Measurements from ENCODE around the gene ZFP36L2. TPM values are rescaled to one million over a fixed set of nuclear protein-coding genes. Genes with fewer than 3 reads are reported as not detected.

Gene ZFP36L2
- total RNA-seq, 1 experiment from 2014 or later = 34.3 TPM

DNA sequence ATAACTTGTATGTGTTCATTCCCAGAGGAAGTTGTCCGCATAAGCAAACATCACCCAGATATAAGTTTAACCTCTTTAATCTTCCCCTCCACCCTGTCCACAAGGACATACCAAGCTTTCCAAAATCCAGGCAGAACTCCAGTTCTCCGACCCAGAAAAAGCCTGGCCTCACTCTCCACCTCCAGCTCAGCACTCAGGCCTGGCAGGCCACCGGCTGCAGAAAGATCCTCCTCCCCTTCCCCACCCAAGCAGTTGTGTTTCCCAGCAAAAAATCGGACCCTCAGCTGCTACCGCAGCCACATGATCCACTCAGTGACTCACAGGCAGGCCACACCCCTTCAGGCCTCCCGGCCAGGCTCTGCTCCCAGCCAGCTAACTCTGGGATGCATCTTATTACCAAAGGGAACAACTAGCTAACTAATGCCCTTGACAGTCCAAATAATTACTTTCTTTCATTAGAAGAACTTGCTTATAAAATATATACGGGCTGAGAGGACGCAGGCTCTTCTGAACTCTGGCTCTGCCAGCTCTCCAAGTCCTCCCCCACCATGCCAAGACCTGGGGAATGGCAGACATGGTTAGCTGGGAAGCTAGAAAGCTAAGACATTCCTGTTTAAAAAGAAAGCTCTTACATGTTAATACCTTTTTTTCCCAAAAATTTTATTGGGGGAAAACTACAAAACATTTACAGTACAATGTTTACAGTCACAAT, 4.5 kb downstream of the ZFP36L2 start:
- intact Hi-C loops (cut with micrococcal nuclease; ENCODE audit: unreplicated experiment) = loop anchor here (1.0 kb wide), 2 partner anchors 53 to 91 kb away; no protein-coding TSS in a partner anchor
- no peaks in the 10 kb centered on the region for H3K27me3 ChIP-seq (ENCODE audit: insufficient read depth, low read depth)
- H3K36me3 ChIP-seq (ENCODE audit: low read depth) = peaks cover 19% of the 10 kb centered on the region
- peaks cover 75% of the 10 kb centered on the region for H3K79me2 ChIP-seq (ENCODE audit: low read depth)
- H3K9me2 ChIP-seq (ENCODE audit: insufficient read depth) = no peaks in the 10 kb centered on the region
- H3F3A ChIP-seq (ENCODE audit: insufficient read depth, low read depth) = peaks cover 70% of the 10 kb centered on the region
- H4K20me1 ChIP-seq (ENCODE audit: insufficient read depth) = 0 out of 2 replicates have a peak, but pooled peaks cover 9% of the 10 kb centered on the region
- ChIA-PET POLR2A (ENCODE audit: unreplicated experiment) (interaction anchor here (0.5 to 0.9 kb wide), 7 partner anchors 43 to 1074 kb away, joined by 3 to 12 read pairs (median 5); no protein-coding TSS in a partner anchor), CTCF (interaction anchor here (0.6 to 1.5 kb wide), 2 partner anchors 47 to 271 kb away, joined by 4 to 8 read pairs; no protein-coding TSS in a partner anchor)
- peak; percentile 87 to 90 for DNase-seq
- H3K4me3 ChIP-seq = peak overlapping the region; percentile 72
- H2AFZ ChIP-seq = no peak overlapping the region
- H3K4me2 ChIP-seq = peak overlapping the region; percentile 99
- no TSS peak for BruUV-seq (replicated peaks)
- TF ChIP-seq, protein P1, sequence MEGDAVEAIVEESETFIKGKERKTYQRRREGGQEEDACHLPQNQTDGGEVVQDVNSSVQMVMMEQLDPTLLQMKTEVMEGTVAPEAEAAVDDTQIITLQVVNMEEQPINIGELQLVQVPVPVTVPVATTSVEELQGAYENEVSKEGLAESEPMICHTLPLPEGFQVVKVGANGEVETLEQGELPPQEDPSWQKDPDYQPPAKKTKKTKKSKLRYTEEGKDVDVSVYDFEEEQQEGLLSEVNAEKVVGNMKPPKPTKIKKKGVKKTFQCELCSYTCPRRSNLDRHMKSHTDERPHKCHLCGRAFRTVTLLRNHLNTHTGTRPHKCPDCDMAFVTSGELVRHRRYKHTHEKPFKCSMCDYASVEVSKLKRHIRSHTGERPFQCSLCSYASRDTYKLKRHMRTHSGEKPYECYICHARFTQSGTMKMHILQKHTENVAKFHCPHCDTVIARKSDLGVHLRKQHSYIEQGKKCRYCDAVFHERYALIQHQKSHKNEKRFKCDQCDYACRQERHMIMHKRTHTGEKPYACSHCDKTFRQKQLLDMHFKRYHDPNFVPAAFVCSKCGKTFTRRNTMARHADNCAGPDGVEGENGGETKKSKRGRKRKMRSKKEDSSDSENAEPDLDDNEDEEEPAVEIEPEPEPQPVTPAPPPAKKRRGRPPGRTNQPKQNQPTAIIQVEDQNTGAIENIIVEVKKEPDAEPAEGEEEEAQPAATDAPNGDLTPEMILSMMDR (conservative IDR thresholded peaks at IDR 0.05) = no peak
- TF ChIP-seq EZH2 (IDR thresholded peaks at IDR 0.05; ENCODE audit: low read depth) = no peak
- peaks cover 51% of the 10 kb centered on the region for H3K4me1 ChIP-seq (replicated peaks; ENCODE audit: insufficient read depth)
- no peaks in the 10 kb centered on the region for H3K9me3 ChIP-seq (ENCODE audit: insufficient read depth, low read depth)
- H3K27ac ChIP-seq = peak overlapping the region; percentile 92

DNA sequence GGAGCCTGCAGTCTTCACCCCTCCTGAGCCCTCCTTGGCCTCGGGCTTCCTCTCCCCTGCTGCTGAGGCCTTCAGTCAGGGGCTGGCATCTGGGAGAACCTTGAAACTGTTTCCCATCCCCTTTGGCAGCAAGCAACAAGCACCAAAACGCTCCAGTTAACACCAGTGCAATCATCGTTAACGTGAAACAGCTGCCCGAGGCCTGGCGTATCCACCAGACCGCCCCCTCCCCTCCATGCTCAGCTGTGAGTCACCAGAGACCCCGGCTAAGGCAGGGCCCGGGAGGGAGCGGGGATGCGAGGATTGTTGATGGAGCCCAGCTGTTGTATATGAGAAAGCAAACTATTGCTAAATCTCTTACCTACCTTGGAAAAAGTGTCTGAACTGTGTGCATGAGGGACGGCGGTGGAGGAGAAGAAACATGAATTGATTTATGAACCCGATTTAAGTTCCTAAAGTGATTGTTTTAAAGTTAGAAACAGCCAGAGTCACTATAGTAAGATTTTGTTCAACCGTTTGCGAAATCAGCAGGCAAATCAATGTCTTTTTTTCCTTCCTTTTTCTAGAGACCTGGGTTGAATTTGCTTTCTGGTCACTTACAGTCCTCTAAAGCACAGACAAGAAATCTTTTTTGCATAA, 5.2 kb downstream of the ZFP36L2 start:
- no TSS peak for BruUV-seq (replicated peaks)
- Histone ChIP-seq H3K9me2 (ENCODE audit: insufficient read depth) (no peaks in the 10 kb centered on the region), H3K9me3 (ENCODE audit: insufficient read depth, low read depth) (no peaks in the 10 kb centered on the region), H3K4me2 (peak overlapping the region; percentile 99), H3K79me2 (ENCODE audit: low read depth) (peaks cover 74% of the 10 kb centered on the region), H4K20me1 (ENCODE audit: insufficient read depth) (0 out of 2 replicates have a peak, but pooled peaks cover 9% of the 10 kb centered on the region), H3K36me3 (ENCODE audit: low read depth) (peaks cover 19% of the 10 kb centered on the region), H3K4me3 (peak overlapping the region; percentile 72), H3K27ac (peak overlapping the region; percentile 92), H3F3A (ENCODE audit: insufficient read depth, low read depth) (peaks cover 68% of the 10 kb centered on the region), H2AFZ (no peak overlapping the region), H3K4me1 (replicated peaks; ENCODE audit: insufficient read depth) (peaks cover 51% of the 10 kb centered on the region), H3K27me3 (ENCODE audit: insufficient read depth, low read depth) (no peaks in the 10 kb centered on the region)
- ChIA-PET CTCF (interaction anchor here (0.6 kb wide), 1 partner anchor 271 kb away, joined by 8 read pairs; no protein-coding TSS in a partner anchor), POLR2A (ENCODE audit: unreplicated experiment) (interaction anchor here (0.5 to 0.7 kb wide), 6 partner anchors 40 to 790 kb away, joined by 3 to 9 read pairs (median 4); no protein-coding TSS in a partner anchor)
- intact Hi-C loops (cut with micrococcal nuclease; ENCODE audit: unreplicated experiment) = no loop called here
- no peak for DNase-seq
- no peak for TF ChIP-seq EZH2 (IDR thresholded peaks at IDR 0.05; ENCODE audit: low read depth)
- TF ChIP-seq, protein P1 (conservative IDR thresholded peaks at IDR 0.05) = no peak

DNA sequence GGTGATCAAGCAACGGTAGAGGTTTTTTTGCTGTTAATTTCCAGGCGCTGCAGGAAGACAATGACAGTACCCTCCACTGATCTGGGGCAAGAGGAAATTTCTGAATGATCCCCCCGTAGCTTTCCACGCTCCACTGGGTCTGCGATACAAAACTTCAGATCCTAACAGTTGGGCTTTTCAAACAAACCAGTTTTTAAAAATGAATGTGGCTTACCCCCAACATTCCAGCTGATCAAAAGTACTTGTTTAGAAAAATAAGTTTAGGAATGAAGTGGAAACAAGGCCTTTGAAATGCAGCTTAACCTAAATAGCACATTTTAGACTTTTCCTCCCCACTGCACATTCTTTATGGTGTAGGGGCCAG, 5.7 kb downstream of the ZFP36L2 start:
- Histone ChIP-seq H2AFZ (no peak overlapping the region), H3F3A (ENCODE audit: insufficient read depth, low read depth) (peaks cover 68% of the 10 kb centered on the region), H3K4me2 (peak overlapping the region; percentile 99), H3K4me3 (peak overlapping the region; percentile 72), H3K9me2 (ENCODE audit: insufficient read depth) (no peaks in the 10 kb centered on the region), H3K36me3 (ENCODE audit: low read depth) (peaks cover 19% of the 10 kb centered on the region), H4K20me1 (ENCODE audit: insufficient read depth) (0 out of 2 replicates have a peak, but pooled peaks cover 9% of the 10 kb centered on the region), H3K9me3 (ENCODE audit: insufficient read depth, low read depth) (no peaks in the 10 kb centered on the region), H3K27ac (peak overlapping the region; percentile 92), H3K79me2 (ENCODE audit: low read depth) (peaks cover 69% of the 10 kb centered on the region), H3K27me3 (ENCODE audit: insufficient read depth, low read depth) (no peaks in the 10 kb centered on the region), H3K4me1 (replicated peaks; ENCODE audit: insufficient read depth) (peaks cover 51% of the 10 kb centered on the region)
- DNase-seq = no peak
- CTCF ChIA-PET = interaction anchor here (0.9 kb wide), 1 partner anchor 40 kb away, joined by 5 read pairs; no protein-coding TSS in a partner anchor
- intact Hi-C loops (cut with micrococcal nuclease; ENCODE audit: unreplicated experiment) = loop anchor here (1.0 kb wide), 1 partner anchor 134 kb away; no protein-coding TSS in a partner anchor
- no TSS peak for BruUV-seq (replicated peaks)
- POLR2A ChIA-PET (ENCODE audit: unreplicated experiment) = interaction anchor here (0.6 kb wide), 2 partner anchors 39 to 183 kb away, joined by 3 to 4 read pairs; no protein-coding TSS in a partner anchor
- TF ChIP-seq EZH2 (IDR thresholded peaks at IDR 0.05; ENCODE audit: low read depth) = no peak
